H1 (cell line): Measurements from ENCODE around the gene CASZ1. TPM values are rescaled to one million over a fixed set of nuclear protein-coding genes. Genes with fewer than 3 reads are reported as not detected.

Experiments
- CTCF ChIA-PET: fragments of 300-600 bp; sonication (Branson Sonifier 250); formaldehyde crosslinking; loops from one replicate; lab custom pipeline; 2021; ENCODE audit not compliant: partially characterized antibody; lab: Charles Lee
- POLR2A ChIA-PET: fragments of 300-600 bp; sonication (Branson Sonifier 250); formaldehyde crosslinking; loops from one replicate; lab custom pipeline; 2021; ENCODE audit warnings: inconsistent platforms; ENCODE audit not compliant: partially characterized antibody; lab: Charles Lee
- DNase-seq, 2 experiments: peaks; one replicate each; pipeline versions ENCODE4 v3.0.0 to v3.0.0-alpha.2; 2010 to 2022; ENCODE audit warnings: low spot score in 2 of 2, low read depth in 1 of 2, mixed read lengths in 1 of 2
- FAIRE-seq: peaks from 2 replicates; lab custom pipeline; 2011; peaks lifted over from hg19 to GRCh38; lab: Jason Lieb, UNC
- H2AFZ ChIP-seq: 2 replicates; pipeline ENCODE4 v1.8.1; 2012; ENCODE audit warnings: low read length, inconsistent platforms
- H2AK5ac ChIP-seq: 2 replicates; pipeline ENCODE4 v1.6.1; 2013; ENCODE audit warnings: low read depth, low read length
- H2BK120ac ChIP-seq: replicated peaks from 2 replicates; pipeline ENCODE3; 2013; ENCODE audit warnings: low read depth, low read length, inconsistent platforms
- H2BK12ac ChIP-seq: 2 replicates; pipeline ENCODE4 v1.6.1; 2013; ENCODE audit warnings: low read depth, low read length
- H2BK15ac ChIP-seq: 2 replicates; pipeline ENCODE4 v1.6.1; 2013; ENCODE audit warnings: low read length
- H2BK20ac ChIP-seq: 2 replicates; pipeline ENCODE4 v1.6.1; 2013; ENCODE audit warnings: low read length
- H2BK5ac ChIP-seq: 2 replicates; pipeline ENCODE4 v1.6.1; 2013; ENCODE audit warnings: low read depth, low read length
- H3K14ac ChIP-seq: 2 replicates; pipeline ENCODE4 v1.6.1; 2013; ENCODE audit warnings: inconsistent platforms; ENCODE audit not compliant: insufficient read length
- H3K18ac ChIP-seq: 2 replicates; pipeline ENCODE4 v1.6.1; 2013; ENCODE audit warnings: low read length; ENCODE audit errors: extremely low read depth
- H3K23ac ChIP-seq: 2 replicates; pipeline ENCODE4 v1.6.1; 2013; ENCODE audit warnings: inconsistent platforms; ENCODE audit not compliant: insufficient read length
- H3K23me2 ChIP-seq: 2 replicates; pipeline ENCODE4 v1.6.1; 2013; ENCODE audit warnings: low read depth, low read length
- H3K27ac ChIP-seq: 2 replicates; pipeline ENCODE4 v1.6.1; 2011; ENCODE audit warnings: low read depth, low read length, inconsistent platforms
- H3K27me3 ChIP-seq, 4 experiments: replicated peaks in 1 of 4; 1 replicate in 1 of 4; 2 replicates in 3 of 4; pipeline versions ENCODE4 v1.6.1 to v1.8.1; 2011 to 2013; ENCODE audit warnings: low read length in 3 of 4, mild to moderate bottlenecking in 3 of 4, inconsistent platforms in 2 of 4, mixed read lengths in 2 of 4, moderate library complexity in 1 of 4; ENCODE audit not compliant: control insufficient read depth in 3 of 4, insufficient read depth in 3 of 4; ENCODE audit errors: extremely low read depth in 1 of 4
- H3K36me3 ChIP-seq, 4 experiments: 2 replicates each; pipeline versions ENCODE4 v1.6.1 to v1.8.1; 2011 to 2013; ENCODE audit warnings: mild to moderate bottlenecking in 4 of 4, low read length in 3 of 4, moderate library complexity in 2 of 4, control low read depth in 1 of 4, inconsistent platforms in 1 of 4; ENCODE audit not compliant: insufficient read depth in 4 of 4, control insufficient read depth in 2 of 4
- H3K4ac ChIP-seq: replicated peaks from 2 replicates; pipeline ENCODE3; 2013; ENCODE audit warnings: low read length, low read depth, mixed read lengths, inconsistent platforms; ENCODE audit not compliant: insufficient read length
- H3K4me1 ChIP-seq, 4 experiments: replicated peaks in 1 of 4; 1 replicate in 1 of 4; 2 replicates in 3 of 4; pipeline versions ENCODE4 v1.6.1 to v1.8.1; 2011 to 2013; ENCODE audit warnings: low read length in 3 of 4, inconsistent platforms in 2 of 4, mixed read lengths in 1 of 4; ENCODE audit not compliant: insufficient read depth in 4 of 4, control insufficient read depth in 3 of 4
- H3K4me2 ChIP-seq, 2 experiments: 2 replicates each; pipeline versions ENCODE4 v1.6.1 to v1.8.1; 2011 to 2013; ENCODE audit warnings: low read depth in 2 of 2, low read length in 2 of 2, control low read depth in 1 of 2, inconsistent platforms in 1 of 2, mild to moderate bottlenecking in 1 of 2; ENCODE audit not compliant: insufficient read depth in 1 of 2
- H3K4me3 ChIP-seq, 4 experiments: fragments of 200-600, 300-600 bp in 1 of 4; sonication (generic), shearing (Covaris generic), sonication (Bioruptor Twin) in 1 of 4; 2 replicates each; pipeline versions ENCODE4 v1.5.1 to v1.8.1; 2011 to 2016; ENCODE audit warnings: low read length in 4 of 4, low read depth in 3 of 4, control low read depth in 2 of 4, inconsistent platforms in 2 of 4, mild to moderate bottlenecking in 2 of 4, mixed read lengths in 1 of 4, moderate library complexity in 1 of 4; ENCODE audit not compliant: insufficient read depth in 2 of 4; ENCODE audit errors: extremely low read depth in 1 of 4
- H3K56ac ChIP-seq: replicated peaks from 2 replicates; pipeline ENCODE3; 2013; ENCODE audit warnings: low read depth, mild to moderate bottlenecking, mixed read lengths, low read length, inconsistent platforms; ENCODE audit not compliant: insufficient read length
- H3K79me1 ChIP-seq: 2 replicates; pipeline ENCODE4 v1.6.1; 2013; ENCODE audit warnings: low read depth, low read length, control low read depth
- H3K79me2 ChIP-seq, 2 experiments: 2 replicates each; pipeline versions ENCODE4 v1.6.1 to v1.8.1; 2012 to 2013; ENCODE audit warnings: low read length in 2 of 2, mild to moderate bottlenecking in 2 of 2, inconsistent platforms in 1 of 2; ENCODE audit not compliant: insufficient read depth in 2 of 2, control insufficient read depth in 1 of 2
- H3K9ac ChIP-seq, 4 experiments: replicated peaks in 1 of 4; 1 replicate in 1 of 4; 2 replicates in 3 of 4; pipeline versions ENCODE4 v1.6.1 to v1.8.1; 2011 to 2013; ENCODE audit warnings: low read depth in 3 of 4, low read length in 3 of 4, control low read depth in 2 of 4, mild to moderate bottlenecking in 2 of 4, moderate library complexity in 2 of 4, inconsistent platforms in 1 of 4; ENCODE audit errors: extremely low read depth in 1 of 4
- H3K9me3 ChIP-seq, 2 experiments: 2 replicates each; pipeline versions ENCODE4 v1.6.1 to v1.8.1; 2012 to 2013; ENCODE audit warnings: mild to moderate bottlenecking in 2 of 2, moderate library complexity in 2 of 2, control low read depth in 1 of 2, inconsistent platforms in 1 of 2, low read depth in 1 of 2, low read length in 1 of 2, mixed read lengths in 1 of 2; ENCODE audit not compliant: insufficient read depth in 2 of 2
- H4K20me1 ChIP-seq, 2 experiments: replicated peaks in 1 of 2; 2 replicates each; pipeline versions ENCODE3 to v1.8.1; 2011 to 2013; ENCODE audit warnings: inconsistent platforms in 2 of 2, low read length in 2 of 2, mild to moderate bottlenecking in 1 of 2; ENCODE audit not compliant: insufficient read depth in 2 of 2, control insufficient read depth in 1 of 2
- H4K5ac ChIP-seq: 2 replicates; pipeline ENCODE4 v1.6.1; 2013; ENCODE audit warnings: low read length, low read depth, mixed read lengths, inconsistent platforms; ENCODE audit not compliant: insufficient read length
- H4K8ac ChIP-seq: 2 replicates; pipeline ENCODE4 v1.8.0; 2013; ENCODE audit warnings: mild to moderate bottlenecking, moderate library complexity, low read length, inconsistent platforms; ENCODE audit not compliant: insufficient read depth; ENCODE audit errors: extremely low read depth
- H4K91ac ChIP-seq: replicated peaks from 2 replicates; pipeline ENCODE3; 2013; ENCODE audit warnings: low read length, mixed read lengths, inconsistent platforms; ENCODE audit not compliant: insufficient read length
- CTBP2 ChIP-seq: IDR thresholded peaks from 2 replicates; pipeline ENCODE4 v1.7.0; 2011; ENCODE audit warnings: borderline replicate concordance, mild to moderate bottlenecking, moderate library complexity, mixed read lengths, low read length; ENCODE audit not compliant: insufficient read depth, insufficient read length
- EGR1 ChIP-seq: IDR thresholded peaks from 2 replicates; pipeline ENCODE4 v1.6.1; 2011; ENCODE audit warnings: low read depth, low read length, borderline replicate concordance
- KDM1A ChIP-seq: fragments of 200-600, 300-600 bp; sonication (generic); IDR thresholded peaks from 2 replicates; pipeline ENCODE4 v1.7.1; 2016; ENCODE audit warnings: mild to moderate bottlenecking, low read length, borderline replicate concordance
- POLR2AphosphoS5 ChIP-seq: IDR thresholded peaks from 2 replicates; pipeline ENCODE4 v1.6.1; 2011; ENCODE audit warnings: low read depth, low read length
- POU5F1 ChIP-seq: IDR thresholded peaks from 2 replicates; pipeline ENCODE4 v1.6.1; 2011; ENCODE audit warnings: low read depth, mild to moderate bottlenecking, low read length, moderate library complexity
- WGBS, 2 experiments: shearing (Covaris generic) in 1 of 2; methylation state at CpG; one replicate each; pipeline versions ENCODE4 v1.1.6 to v1.1.7; 2013 to 2015; ENCODE audit warnings: low lambda C conversion rate in 2 of 2, mixed read lengths in 2 of 2, inconsistent platforms in 1 of 2, low coverage in 1 of 2, missing lambda C conversion rate in 1 of 2; ENCODE audit not compliant: insufficient replicate concordance in 2 of 2, insufficient coverage in 1 of 2, insufficient read length in 1 of 2; ENCODE audit errors: extremely low coverage in 1 of 2, missing lambda C conversion rate in 1 of 2; 5-methylcytosine and 5-hydroxymethylcytosine counted together
- polyA plus RNA-seq, 7 experiments: library from polyadenylated mRNA; depleted of rRNA in 3 of 7; stranded (reverse) in 5 of 7; unstranded in 2 of 7; fragments of >200 nt in 5 of 7; fragments of 200-250 nt in 2 of 7; gene quantifications; 1 replicate in 5 of 7; 2 replicates in 1 of 7; 4 replicates in 1 of 7; pipeline versions ENCODE4 v1.2.1 to v1.2.3, GENCODE V29; 2011 to 2013; ENCODE audit warnings: missing spikeins in 2 of 7, mixed read lengths in 2 of 7
- total RNA-seq: library from RNA; stranded (reverse); fragmentation: NEBNext Ultra II Directional; extraction: Animal tissue kit (Norgen Biotek cat#: 25700); gene quantifications from 2 replicates; pipeline ENCODE4 v1.2.1, GENCODE V29; 2021

CASZ1 gene
- total and polyA plus RNA-seq, 2 of the 8 experiments (the other 6 are each of a cell fraction or from before 2014, with no cell fraction given) = 4.4 to 7.7 TPM

GRCh38 chr1:10672343-10673050 lies 123.9 kb downstream of the CASZ1 start:
- Histone ChIP-seq H3K79me2 (no peaks in the 10 kb centered on the region), H2BK20ac (no peak overlapping the region), H2BK120ac (no peak overlapping the region), H2BK5ac (no peak overlapping the region), H3K36me3 (no peaks in the 10 kb centered on the region), H2AK5ac (no peak overlapping the region), H3K4ac (no peak overlapping the region), H3K27me3 (no peaks in the 10 kb centered on the region), H2BK15ac (no peak overlapping the region), H3K4me1 (peaks cover 0 to 26% (median 16%) of the 10 kb centered on the region in 4 experiments; a peak in 6 of 7 replicates), H3K27ac (no peak overlapping the region), H3K23me2 (no peaks in the 10 kb centered on the region), H3K9me3 (no peaks in the 10 kb centered on the region), H2AFZ (no peak overlapping the region), H3K9ac (no peak overlapping the region), H4K91ac (no peak overlapping the region), H4K8ac (no peak overlapping the region; the same call in 1 of the 2 replicates), H3K56ac (no peak overlapping the region), H4K20me1 (no peaks in the 10 kb centered on the region), H3K4me3 (no peak overlapping the region), H3K79me1 (no peaks in the 10 kb centered on the region), H3K23ac (no peak overlapping the region), H3K18ac (no peak overlapping the region), H2BK12ac (no peak overlapping the region), H3K4me2 (no peak overlapping the region), H4K5ac (no peak overlapping the region), H3K14ac (no peak overlapping the region)
- WGBS, 2 experiments = 92% methylated on average over 33 of the region's 35 CpGs; no CpG with 5 or more reads in 1 of the 2 experiments
- TF ChIP-seq POU5F1 (no peak), CTBP2 (no peak), POLR2AphosphoS5 (no peak), EGR1 (no peak), KDM1A (no peak)
- CTCF ChIA-PET = interaction anchor here (0.6 kb wide), 1 partner anchor 236 kb away, joined by 8 read pairs; no protein-coding TSS in a partner anchor
- DNase-seq = no peak
- POLR2A ChIA-PET = interaction anchor here (0.9 kb wide), 1 partner anchor 10 kb away, joined by 3 read pairs; no protein-coding TSS in a partner anchor
- FAIRE-seq = no peak
